ENCODE results near the gene SHC2.
"Not testable (repeated sequence)": the region's sequence is repeated elsewhere in the genome, so short reads cannot be mapped to it uniquely, and the experiment has no call there.

Gene SHC2

DNA sequence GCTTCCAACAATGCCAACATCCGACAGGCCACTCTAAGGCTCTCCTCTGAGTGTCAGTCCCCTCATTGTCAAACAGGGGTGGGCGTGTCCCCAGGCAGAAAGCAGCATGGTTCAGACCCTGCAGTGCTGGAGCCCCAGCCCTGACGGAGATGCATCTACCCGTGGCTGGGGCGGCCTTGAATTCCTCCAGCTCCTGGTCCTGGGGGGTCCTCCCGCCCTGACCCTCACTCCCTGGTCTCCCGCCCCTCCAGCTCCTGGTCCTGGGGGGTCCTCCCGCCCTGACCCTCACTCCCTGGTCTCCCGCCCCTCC is 38.0 kb downstream of the SHC2 start:
- not testable (repeated sequence) for DNase-seq (ENCODE audit: low read depth)

DNA sequence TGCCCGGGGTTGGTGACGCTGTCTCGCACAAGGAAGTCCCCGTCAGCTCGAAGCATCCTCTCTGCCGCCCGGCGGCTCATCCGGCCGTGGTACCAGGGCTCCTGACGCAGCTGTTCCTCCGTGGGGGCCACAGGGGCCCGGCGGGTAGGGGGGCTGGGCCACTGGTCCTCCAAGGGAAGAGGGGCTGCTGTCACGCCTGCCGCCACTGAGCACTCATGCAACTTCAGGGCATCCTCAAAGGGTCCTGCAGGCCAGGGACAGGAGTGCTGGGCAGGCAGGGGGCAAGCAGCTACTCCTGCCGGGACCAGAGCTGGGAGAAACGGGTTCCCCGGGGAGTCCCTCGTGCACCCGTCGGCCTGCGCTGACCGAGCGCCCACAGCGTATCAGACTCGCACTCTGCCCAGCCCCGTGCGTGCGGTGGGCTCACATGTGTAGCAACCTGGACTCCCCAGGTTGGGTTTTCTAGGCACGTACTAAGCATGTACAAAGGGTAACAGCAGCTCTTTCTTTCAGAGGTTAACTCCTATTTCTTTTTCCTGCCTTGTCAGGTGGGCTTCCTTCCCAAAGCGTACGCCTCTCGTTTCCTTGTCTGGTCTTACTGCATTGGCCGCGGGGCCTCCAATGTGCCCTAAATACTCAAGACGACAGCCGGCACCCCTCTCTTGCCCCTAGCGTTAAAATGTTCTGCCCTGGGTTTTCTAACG is 38.5 kb downstream of the SHC2 start:
- no peak for DNase-seq (ENCODE audit: low read depth)

DNA sequence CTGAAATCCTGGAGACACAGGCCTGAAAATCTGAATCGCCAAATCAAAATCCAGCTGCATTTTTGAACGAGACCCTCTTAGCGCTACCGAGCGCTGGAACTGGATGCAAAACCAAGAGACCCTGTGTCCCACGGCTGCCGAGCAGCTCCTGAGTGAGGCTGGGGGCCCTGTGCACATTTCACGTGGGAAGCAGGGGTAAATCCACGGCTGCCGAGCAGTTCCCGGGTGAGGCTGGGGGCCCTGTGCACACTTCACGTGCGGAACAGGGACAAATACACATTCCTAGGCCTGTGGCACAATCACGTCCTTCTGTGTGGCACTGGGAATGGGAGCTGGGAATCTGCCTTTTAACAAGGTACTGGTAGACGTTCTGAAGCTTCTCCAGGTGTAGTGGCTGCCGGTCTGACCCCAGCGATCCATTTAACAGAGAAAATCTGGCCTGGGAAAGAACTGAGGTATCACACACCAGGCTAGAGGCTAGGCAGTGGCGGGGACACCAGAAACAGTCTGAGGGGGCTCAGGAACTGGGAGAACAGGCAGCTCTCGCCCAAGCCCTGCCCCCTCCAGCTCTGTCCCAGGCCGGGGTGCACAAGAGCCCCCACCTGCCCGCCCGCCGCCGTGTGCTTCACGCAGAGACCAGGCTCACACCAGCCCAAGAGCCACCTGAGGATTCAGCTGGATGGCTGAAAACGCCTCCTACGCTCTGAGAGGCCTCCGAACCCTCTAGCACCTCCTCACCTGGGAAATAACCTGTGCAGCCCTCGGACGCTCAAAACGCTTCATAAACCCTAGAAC is 40.9 kb downstream of the SHC2 start:
- DNase-seq (ENCODE audit: low read depth): no peak

DNA sequence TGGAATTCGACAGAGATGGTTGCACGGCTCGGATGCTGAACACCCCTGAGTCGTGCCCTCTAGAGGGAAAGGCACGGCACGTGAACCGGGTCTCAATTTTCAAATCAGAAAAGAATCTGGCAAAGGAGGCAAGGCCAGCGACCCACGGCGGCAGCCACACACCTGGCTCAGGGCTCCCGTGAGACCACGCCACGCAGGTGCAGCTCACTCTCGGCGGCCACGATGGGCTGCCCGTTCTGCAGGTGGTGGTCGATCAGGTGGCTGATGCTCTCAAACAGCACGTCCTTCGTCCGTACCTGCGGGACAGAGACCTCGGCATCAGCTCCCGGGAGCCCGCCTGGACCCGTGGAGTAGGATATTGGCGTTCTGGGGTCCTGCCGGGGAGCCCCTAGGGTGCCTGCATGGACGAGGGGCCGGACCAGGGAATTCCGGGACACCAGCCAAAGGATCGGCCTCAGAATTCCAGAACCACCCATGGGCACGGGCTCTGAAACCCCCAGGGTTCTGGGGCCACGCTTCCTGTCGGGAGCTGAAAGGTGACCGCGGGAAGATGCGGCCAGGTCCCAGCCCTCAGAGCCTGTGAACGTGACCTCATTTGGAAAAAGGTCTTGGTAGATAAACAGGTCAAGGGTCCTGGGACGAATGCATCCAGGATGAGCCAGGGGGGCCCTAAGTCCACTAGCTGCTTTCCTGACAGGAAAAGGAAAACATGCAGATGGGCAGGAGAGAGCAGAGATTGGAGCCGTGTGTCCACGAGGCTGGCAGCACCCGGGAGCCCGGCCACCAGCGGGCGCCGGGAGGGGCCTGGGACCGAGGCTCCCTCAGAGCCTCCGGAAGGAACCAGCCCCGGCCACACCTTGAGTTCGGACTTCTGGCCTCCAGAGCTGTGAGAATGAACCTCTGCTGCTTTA is 41.8 kb downstream of the SHC2 start:
- DNase-seq (ENCODE audit: low read depth): no peak

DNA sequence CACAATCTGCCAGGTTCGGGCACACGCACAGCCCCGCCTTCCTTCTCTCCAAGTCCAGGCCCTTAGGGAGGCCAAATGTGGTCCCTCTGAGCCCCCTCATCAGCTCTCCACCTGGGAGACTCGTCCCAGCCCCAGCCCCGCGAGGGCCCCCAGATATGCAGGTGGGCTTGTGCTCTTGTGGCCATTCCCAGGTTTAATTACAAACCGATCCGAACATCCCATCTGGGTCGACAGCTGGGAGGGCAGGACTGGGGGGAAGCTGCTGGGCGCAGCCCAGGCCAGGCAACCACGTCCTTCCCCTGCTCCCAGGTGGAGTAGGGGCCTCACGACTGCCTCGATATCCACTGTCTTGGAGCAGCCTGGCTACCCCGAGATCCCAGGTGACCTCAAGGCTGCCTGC is 44.4 kb downstream of the SHC2 start:
- no peak for DNase-seq (ENCODE audit: low read depth)

DNA sequence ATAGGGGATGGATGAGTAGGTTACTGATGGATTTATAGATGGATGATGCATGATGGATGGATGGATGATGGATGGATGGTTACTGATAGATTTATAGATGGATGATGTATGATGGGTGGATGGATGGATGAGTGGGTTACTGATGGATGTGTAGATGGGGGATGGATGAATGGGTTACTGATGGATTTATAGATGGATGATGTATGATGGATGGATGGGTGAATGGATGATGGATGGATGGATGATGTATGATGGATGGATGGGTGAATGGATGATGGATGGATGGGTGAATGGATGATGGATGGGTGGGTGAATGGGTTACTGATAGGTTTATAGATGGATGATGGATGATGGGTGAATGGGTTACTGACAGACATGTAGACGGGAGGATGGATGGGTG is 45.5 kb downstream of the SHC2 start:
- DNase-seq (ENCODE audit: low read depth): no peak

DNA sequence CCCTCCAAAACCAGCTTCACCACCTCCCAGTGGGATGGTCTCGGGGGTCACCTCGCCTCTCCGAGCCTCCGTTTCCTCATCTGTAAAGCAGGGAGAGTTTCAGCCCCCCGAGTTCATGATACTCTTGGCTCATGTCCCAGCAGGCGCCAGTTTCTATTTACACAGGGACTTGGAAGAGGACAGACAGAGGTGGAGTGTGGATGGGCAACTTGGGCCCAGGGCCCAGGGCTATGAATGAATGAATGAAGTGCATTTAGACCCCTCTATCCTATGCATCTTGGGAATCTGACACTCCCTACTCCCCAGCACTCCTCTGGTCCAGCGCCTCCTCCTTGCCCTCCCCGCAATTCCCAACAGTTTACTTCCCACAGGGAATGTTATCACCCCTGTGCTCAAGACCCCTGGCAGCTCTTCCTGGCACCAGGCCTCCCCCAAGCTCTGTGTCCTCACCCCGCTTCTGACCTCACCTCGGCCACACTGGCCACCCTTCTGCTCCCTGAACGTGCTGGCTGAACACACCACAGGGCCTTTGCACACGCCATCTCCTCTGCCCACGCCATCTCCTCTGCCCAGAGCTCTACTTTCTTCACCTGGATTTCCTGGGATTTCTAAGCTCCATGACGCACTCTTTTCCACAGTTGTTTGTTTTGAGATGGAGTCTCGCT is 46.9 kb downstream of the SHC2 start:
- no peak for DNase-seq (ENCODE audit: low read depth)

DNA sequence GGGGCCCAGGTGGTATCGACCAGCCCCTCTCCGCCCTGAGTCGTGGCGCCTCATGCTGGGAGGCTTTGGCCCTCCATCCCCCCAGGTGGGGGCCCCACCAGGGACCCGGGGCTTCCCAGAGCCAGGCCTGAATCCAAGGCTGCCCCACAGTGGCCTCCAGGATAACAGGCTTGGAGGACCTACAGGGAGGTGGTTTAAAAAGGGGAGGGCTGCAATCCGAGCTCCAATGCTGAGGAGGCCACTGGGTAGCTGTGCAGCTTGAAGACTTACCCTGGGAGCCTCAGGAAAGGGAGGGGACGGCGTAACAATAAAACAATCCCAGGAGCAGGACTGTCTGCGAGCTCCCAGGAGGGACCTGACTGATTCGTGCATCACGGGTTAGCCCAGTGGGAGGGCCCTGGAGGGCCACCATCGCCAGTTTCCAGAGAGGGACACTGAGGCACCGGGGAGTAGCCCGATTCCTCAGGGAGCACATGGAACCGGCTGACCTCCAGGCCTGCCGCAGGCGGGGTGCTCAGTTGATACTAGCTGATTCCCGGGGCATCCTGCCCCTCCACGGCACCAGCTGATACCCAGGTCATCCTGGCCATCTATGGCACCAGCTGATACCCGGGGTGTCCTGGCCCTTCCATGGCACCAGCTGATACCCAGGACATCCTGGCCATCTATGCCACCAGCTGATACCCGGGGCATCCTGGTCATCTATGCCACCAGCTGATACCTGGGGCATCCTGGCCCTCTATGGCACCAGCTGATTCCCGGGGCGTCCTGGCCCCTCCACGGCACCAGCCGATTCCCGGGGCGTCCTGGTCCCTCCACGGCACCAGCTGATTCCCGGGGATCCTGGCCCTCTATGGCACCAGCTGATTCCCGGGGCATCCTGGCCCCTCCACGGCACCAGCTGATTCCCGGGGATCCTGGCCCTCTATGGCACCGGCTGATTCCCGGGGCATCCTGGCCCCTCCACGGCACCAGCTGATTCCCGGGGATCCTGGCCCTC is 48.2 kb downstream of the SHC2 start:
- DNase-seq (ENCODE audit: low read depth): no peak

DNA sequence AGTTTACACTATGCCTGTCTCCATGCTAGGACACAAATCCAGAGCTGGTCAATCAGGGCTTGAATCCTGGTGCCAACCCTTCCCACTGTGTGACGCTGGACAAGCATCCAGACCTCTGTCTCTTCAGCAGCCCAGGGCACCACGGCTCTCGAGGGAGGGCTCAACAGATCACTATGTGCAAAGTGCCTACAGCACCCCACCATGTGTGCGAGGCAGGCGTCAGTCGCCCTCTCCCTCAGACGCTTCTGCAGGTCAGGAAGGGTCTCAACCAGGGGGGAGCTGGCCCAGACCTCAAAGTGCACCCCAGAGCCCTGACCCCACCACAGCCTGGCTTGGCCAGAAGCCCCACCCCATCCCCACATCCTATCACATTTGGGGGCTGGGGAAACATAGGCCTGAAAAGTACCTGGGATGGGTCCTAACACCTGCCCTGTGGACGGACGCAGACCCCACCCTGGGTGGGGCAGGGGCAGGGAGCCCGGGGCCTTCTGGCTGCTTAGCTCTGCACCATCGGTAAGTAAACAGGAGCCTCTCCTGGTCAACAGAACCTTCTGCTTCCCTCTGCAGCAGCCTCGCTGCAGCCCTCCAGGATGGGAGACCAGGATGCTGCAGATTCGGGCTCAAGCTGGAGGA is 49.0 kb downstream of the SHC2 start:
- DNase-seq (ENCODE audit: low read depth): no peak

DNA sequence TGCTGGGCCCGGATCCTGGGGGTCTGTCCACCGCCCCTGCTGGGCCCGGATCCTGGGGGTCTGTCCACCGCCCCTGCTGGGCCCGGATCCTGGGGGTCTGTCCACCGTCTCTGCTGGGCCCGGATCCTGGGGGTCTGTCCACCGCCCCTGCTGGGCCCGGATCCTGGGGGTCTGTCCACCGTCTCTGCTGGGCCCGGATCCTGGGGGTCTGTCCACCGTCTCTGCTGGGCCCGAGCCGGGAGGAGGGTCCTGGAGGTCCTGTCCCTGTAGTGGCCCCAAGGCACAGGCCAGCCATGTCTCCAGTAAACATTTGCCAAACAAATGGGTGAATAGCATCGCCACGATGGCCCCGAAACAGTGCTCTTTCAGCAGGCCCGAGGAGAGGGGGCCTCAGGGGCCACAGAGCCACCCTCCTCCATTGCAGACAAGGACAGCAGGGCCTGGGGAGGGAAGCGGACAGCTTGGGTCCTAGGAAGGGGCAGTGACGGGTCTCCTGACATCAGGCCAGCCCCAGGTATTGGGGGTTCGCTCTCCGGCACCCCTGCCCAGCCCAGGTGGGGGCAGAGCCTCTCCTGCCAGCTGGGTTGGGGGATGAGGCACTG is 49.6 kb downstream of the SHC2 start:
- DNase-seq (ENCODE audit: low read depth): not testable (repeated sequence)

DNA sequence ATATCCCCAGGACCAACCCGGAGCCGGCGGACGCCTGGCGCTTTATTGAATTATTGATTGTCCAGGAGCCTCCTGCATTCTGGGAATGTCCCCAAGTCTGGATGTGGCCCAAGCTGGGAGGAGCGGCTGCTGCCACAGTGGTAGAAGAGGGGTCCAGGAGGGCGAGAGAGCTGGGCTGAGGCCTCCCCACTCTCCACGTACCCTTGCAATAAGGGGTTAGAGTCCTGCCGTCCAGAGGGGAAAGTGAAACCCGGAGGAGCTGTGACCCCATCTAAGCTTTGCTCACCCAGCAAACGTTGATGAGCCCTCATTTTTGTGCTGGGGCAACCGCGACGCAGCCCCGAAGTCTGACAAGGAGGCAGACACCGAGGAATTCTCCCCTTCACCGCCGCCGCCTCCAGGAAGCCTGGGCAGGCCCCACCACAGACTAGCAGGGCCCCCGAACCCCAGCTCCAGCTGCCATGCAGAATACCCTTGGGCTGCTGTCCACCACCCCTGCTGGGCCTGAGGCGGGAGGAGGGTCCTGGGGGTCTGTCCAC is 50.5 kb downstream of the SHC2 start:
- DNase-seq (ENCODE audit: low read depth): no peak

DNA sequence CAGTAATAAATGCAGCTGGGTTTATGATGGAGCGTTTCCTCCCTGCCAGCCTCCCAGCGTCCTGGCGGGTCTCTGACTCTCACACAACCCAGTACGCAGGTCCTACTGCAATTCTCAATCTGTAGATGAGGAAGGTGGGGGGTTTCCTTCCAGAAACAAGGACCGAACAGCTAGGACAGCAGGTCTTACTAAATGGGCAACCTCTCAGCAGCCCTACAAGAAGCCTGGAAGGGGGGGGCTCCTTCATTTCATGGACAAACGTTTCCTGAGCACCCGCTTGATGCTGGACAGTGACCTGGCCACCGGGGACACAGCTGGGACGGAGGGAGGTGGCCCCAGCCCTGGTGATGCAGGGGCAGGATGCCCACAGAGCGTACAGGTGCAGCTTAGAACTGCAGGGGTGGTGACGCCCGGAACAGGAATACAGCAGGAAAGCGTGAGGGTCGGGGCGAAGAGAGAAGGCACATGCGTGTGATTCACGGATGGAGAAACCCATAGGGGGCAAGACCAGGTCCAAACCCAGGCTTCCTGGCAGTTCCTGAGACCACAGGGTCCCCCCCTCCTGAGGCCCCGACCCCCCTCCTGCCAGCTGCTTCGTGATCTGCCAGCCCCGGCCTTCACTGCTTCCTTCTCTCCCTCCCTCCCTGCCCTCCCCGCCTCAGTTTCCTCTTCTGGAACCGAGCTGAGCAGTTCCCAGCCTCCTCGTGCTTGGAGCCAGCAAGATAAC is 51.2 kb downstream of the SHC2 start:
- no peak for DNase-seq (ENCODE audit: low read depth)

DNA sequence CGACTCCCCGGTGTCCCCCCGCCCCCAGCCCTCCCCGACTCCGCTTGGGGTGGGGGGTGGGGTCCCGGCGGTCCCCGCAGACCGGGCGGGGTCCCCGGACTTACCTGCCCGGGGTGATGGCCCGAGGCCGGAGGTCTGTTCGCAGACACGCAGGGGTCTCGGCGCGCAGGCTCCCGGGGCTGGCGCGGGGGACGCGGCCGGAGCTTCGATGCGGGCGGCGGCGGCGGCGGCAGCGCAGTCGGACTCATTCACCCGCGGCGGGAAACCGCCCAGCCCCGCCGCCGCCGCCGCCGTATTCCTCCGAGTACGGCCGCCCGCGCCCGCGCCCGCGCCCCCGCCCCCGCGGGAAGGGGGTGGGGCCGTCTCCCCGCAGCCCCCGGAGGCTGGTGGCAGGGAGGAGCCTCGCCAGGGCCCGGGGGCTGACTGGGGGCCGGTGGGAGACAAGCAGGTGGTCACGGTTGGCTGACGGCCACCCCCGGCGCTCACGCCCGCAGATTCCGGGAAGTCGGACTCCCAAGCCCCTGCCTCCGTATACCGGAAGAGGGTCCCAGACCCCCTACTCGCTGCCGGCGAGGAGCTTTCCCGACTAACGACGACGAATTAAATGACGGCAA is 51.8 kb downstream of the SHC2 start, which contains the start of gene C2CD4C:
Gene C2CD4C (minus strand): TSS at position 246 of the 614 bp plus-strand sequence. CDS start 786 bp downstream, outside the sequence.
- DNase-seq (ENCODE audit: low read depth): no peak

DNA sequence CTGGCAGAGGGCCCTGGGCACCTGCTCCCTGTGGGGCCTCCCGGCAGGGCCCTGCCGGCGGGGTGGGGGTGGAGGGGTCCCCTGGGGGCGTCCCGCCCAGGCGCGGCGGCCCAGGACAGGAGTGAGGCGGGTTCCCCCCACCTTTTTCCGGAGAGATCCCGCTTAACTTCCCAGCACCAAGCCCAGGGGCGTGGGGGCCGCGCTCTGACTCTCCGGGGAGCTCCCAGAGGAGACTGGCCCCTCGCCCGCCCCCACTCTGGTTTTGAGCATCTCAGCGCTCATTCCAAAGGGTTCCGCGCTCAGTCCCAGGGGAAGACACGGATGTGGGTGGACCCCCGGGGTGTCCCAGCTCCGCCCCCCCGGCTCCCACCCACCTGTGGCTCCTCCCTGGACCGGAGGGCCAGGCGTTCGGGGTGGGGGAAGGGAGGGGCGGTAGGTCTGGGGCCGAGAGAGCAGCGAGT is 52.4 kb downstream of the SHC2 start:
- no peak for DNase-seq (ENCODE audit: low read depth)

DNA sequence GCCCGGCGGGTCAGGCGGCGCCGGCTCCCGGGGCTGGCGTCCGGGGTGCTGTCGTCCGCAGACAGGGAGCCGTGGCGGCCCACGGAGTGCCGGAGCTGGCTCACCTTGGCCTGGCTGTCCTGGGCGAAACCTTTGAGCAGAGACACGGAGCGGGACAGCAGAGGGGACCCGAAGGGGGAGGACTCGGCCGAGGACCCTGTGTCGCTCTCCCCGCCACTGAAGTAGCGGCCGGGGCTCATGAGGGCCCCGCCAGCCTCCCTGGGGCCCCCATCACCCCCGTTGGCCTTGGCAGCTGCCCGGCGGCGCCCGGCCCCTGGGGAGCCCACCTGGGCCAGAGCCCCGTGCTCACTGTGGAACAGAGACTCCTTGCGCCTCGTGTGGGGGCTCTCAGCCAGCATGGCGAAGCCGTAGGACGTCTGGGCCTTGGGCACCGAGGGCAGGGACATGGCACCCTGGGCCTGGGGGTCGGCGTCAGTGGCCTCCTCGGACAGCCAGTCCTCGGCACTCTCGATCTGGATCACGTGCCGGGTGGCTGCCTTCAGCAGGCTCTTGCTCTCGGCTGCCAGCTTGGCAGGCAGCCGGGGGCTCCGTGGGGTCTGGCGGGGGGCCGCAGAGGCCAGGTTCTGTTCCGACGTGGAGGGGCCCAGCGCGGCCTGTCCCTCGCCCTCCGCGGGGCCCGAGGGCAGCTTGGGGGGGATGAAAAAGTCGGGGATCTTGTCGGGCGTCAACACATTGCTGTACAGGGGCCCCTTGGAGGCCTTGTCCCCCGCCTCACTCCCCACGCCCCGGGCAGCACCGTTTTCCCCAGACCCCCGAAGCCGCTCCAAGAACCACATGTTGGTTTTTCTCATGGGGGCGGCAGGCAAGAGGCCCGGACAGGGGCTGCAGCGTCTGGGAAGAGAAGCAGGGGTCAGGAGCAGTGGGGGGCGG is 53.1 kb downstream of the SHC2 start:
- no peak for DNase-seq (ENCODE audit: low read depth)

DNA sequence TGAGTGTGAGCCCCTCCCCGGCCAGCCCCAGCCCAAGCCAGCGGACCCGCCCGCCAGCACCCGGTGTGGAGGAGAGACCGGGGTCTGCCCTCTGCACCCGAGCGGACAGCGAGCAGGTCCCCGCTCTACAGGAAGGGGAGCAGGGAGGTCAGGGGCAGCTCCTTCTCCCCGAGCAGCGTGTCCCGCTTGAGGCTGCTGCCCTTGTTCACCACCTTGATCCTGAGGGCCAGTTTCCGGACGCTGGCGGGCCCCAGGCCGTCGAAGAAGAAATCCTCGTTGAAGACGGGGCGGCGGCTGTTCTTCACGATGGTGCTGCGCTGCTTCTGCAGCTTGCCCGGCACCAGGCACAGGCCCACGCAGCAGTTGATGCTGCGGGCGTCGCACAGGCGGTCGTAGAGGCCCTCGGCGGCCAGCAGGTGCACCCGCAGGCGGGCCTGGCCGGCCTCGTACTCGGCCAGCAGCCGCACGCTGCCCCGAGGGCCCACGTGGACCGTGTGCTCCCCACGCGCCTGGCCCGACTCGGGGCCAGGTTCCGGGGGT is 53.8 kb downstream of the SHC2 start:
- DNase-seq (ENCODE audit: low read depth): no peak
